ENCODE results near the gene CAMTA1. TPM values are rescaled to one million over a fixed set of nuclear protein-coding genes. Genes with fewer than 3 reads are reported as not detected.

CAMTA1 gene
- total RNA-seq, 1 experiment from 2014 or later, result 82.2 TPM

DNA sequence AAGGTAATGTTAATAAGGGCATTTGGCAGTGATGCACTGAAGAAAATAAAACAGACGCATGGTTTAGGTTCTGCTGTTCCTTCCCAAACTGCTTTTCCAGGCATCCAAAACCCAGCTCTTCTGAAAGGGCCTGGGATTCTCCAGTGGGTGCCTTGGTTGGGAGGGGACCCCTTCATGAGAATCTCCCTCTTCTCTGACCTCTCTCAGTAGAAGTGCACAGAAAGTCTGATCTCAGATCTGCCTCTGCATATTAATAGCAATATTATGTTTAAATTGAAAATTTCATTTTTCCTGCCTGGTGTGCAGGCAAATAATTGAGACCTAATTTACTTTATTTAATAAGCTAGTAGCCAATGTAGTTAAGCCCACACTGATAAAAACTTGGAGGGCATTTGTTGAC, 260.6 kb downstream of the CAMTA1 start:
- Histone ChIP-seq H3K9me3 (ENCODE audit: control insufficient read depth, insufficient read depth, low read depth, low read length) (no peaks in the 10 kb centered on the region), H3K4me3 (ENCODE audit: low read depth in 2 of 2, low read length in 2 of 2) (no peak overlapping the region), H3K27ac (ENCODE audit: low read length) (no peak overlapping the region), H3K27me3 (ENCODE audit: control insufficient read depth, insufficient read depth, low read length) (no peaks in the 10 kb centered on the region), H3K4me1 (ENCODE audit: control insufficient read depth, insufficient read depth, low read length) (no peaks in the 10 kb centered on the region; the same call in 1 of the 2 replicates), H3K36me3 (ENCODE audit: control insufficient read depth, insufficient read depth, low read length) (no peaks in the 10 kb centered on the region)
- no TSS peak for BruUV-seq (replicated peaks)
- in situ Hi-C loops (cut with HindIII; ENCODE audit: low pct_unique_long_range_greater_than_20kb, low sequenced_read_pairs), result no loop called here
- ATAC-seq (no peak), DNase-seq (ENCODE audit: low read depth, low spot score) (no peak)
- TF ChIP-seq, protein P1, sequence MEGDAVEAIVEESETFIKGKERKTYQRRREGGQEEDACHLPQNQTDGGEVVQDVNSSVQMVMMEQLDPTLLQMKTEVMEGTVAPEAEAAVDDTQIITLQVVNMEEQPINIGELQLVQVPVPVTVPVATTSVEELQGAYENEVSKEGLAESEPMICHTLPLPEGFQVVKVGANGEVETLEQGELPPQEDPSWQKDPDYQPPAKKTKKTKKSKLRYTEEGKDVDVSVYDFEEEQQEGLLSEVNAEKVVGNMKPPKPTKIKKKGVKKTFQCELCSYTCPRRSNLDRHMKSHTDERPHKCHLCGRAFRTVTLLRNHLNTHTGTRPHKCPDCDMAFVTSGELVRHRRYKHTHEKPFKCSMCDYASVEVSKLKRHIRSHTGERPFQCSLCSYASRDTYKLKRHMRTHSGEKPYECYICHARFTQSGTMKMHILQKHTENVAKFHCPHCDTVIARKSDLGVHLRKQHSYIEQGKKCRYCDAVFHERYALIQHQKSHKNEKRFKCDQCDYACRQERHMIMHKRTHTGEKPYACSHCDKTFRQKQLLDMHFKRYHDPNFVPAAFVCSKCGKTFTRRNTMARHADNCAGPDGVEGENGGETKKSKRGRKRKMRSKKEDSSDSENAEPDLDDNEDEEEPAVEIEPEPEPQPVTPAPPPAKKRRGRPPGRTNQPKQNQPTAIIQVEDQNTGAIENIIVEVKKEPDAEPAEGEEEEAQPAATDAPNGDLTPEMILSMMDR (IDR thresholded peaks at IDR 0.05), result no peak
- TF ChIP-seq, protein P2, sequence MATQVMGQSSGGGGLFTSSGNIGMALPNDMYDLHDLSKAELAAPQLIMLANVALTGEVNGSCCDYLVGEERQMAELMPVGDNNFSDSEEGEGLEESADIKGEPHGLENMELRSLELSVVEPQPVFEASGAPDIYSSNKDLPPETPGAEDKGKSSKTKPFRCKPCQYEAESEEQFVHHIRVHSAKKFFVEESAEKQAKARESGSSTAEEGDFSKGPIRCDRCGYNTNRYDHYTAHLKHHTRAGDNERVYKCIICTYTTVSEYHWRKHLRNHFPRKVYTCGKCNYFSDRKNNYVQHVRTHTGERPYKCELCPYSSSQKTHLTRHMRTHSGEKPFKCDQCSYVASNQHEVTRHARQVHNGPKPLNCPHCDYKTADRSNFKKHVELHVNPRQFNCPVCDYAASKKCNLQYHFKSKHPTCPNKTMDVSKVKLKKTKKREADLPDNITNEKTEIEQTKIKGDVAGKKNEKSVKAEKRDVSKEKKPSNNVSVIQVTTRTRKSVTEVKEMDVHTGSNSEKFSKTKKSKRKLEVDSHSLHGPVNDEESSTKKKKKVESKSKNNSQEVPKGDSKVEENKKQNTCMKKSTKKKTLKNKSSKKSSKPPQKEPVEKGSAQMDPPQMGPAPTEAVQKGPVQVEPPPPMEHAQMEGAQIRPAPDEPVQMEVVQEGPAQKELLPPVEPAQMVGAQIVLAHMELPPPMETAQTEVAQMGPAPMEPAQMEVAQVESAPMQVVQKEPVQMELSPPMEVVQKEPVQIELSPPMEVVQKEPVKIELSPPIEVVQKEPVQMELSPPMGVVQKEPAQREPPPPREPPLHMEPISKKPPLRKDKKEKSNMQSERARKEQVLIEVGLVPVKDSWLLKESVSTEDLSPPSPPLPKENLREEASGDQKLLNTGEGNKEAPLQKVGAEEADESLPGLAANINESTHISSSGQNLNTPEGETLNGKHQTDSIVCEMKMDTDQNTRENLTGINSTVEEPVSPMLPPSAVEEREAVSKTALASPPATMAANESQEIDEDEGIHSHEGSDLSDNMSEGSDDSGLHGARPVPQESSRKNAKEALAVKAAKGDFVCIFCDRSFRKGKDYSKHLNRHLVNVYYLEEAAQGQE (IDR thresholded peaks at IDR 0.05; ENCODE audit: insufficient read depth in 1 of 2, low read depth in 2 of 2, low read length in 1 of 2), result no peak
- TF ChIP-seq POLR2AphosphoS5 (IDR thresholded peaks at IDR 0.05; ENCODE audit: low read depth, low read length) (no peak), SIN3A (IDR thresholded peaks at IDR 0.05; ENCODE audit: borderline replicate concordance, insufficient read depth, low read depth, low read length) (no peak), TCF7L2 (IDR thresholded peaks at IDR 0.05; ENCODE audit: low read depth, low read length) (no peak)
- POLR2A ChIA-PET, result no interaction called here
- CTCF ChIA-PET, result no interaction called here
- intact Hi-C loops (cut with micrococcal nuclease; ENCODE audit: unreplicated experiment), result no loop called here

DNA sequence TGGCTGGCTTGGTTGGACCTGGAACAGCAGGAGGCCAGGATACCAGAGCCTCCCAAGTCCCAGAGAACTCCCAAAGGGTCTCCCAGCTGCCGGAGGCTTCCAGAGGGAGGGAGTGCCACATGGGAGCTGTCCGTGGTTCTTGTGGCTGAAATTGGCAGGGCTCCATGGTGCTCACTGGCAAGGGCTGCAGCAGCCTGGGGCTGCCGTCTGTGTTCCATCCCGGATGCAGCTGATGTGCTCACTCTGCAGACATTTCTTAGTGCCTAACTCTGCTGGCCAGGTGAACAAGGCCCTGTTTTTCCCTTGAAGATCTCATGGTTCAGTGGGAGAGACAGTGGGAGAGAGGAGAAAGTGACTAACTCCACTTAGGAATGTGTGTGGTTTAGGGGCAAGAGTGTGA, 261.1 kb downstream of the CAMTA1 start:
- CTCF ChIA-PET, result no interaction called here
- no peaks in the 10 kb centered on the region for H3K9me3 ChIP-seq (ENCODE audit: control insufficient read depth, insufficient read depth, low read depth, low read length)
- in situ Hi-C loops (cut with HindIII; ENCODE audit: low pct_unique_long_range_greater_than_20kb, low sequenced_read_pairs) (no loop called here), intact Hi-C loops (cut with micrococcal nuclease; ENCODE audit: unreplicated experiment) (no loop called here)
- no TSS peak for BruUV-seq (replicated peaks)
- POLR2A ChIA-PET, result no interaction called here
- no peaks in the 10 kb centered on the region for H3K36me3 ChIP-seq (ENCODE audit: control insufficient read depth, insufficient read depth, low read length)
- no peaks in the 10 kb centered on the region for H3K27me3 ChIP-seq (ENCODE audit: control insufficient read depth, insufficient read depth, low read length)
- TF ChIP-seq, protein P1 (IDR thresholded peaks at IDR 0.05), result no peak
- TF ChIP-seq SIN3A (IDR thresholded peaks at IDR 0.05; ENCODE audit: borderline replicate concordance, insufficient read depth, low read depth, low read length) (no peak), TCF7L2 (IDR thresholded peaks at IDR 0.05; ENCODE audit: low read depth, low read length) (no peak), POLR2AphosphoS5 (IDR thresholded peaks at IDR 0.05; ENCODE audit: low read depth, low read length) (no peak)
- TF ChIP-seq, protein P2 (IDR thresholded peaks at IDR 0.05; ENCODE audit: insufficient read depth in 1 of 2, low read depth in 2 of 2, low read length in 1 of 2), result peak; percentile 80 to 87
- no peak overlapping the region for H3K4me3 ChIP-seq (ENCODE audit: low read depth in 2 of 2, low read length in 2 of 2)
- ATAC-seq, result no peak
- no peak for DNase-seq (ENCODE audit: low read depth, low spot score)
- no peak overlapping the region for H3K27ac ChIP-seq (ENCODE audit: low read length)
- no peaks in the 10 kb centered on the region; the same call in 1 of the 2 replicates for H3K4me1 ChIP-seq (ENCODE audit: control insufficient read depth, insufficient read depth, low read length)
